Activated CD4-positive, CD25-positive, alpha-beta regulatory T cell treated with anti-CD3 and anti-CD28 coated beads, Interleukin-2, amount 50 U/mL, for 16 hours (primary cell): ENCODE measurements around the gene KL.

Source experiments
- DNase-seq: peaks from one replicate; pipeline ENCODE4 v3.0.0-alpha.2; 2020; ENCODE audit warnings: low read depth, low spot score

KL gene

GRCh38 chr13:33004511-33004910 is 11.7 kb upstream of the KL start:
- no peak for DNase-seq

- DNase-seq: no peak
Observed at GRCh38 chr13:33006134-33006533, 10.1 kb upstream of the KL start.

GRCh38 chr13:33006638-33007037 is 9.6 kb upstream of the KL start:
- DNase-seq: no peak

GRCh38 chr13:33007237-33007636 is 9.0 kb upstream of the KL start:
- no peak for DNase-seq

DNA sequence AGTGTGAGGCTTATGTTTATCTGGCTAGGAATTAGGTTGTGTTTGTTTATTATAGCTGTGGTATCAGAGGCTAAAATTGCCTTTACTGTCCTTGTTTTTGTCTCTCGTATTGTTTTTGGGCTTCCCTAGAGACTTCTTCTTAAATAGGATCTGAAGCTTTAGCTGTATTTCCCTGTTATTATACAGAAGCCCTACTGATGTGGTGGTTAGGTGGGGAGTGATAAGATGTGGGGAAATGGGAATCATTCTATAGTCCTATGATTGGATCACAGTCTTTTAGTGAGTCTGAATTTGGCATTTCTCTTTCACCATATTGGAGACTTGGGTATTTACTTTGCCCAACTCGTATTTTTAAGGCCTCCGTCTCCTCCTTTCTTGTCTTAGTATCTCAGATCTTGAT is 8.3 kb upstream of the KL start:
- no peak for DNase-seq

GRCh38 chr13:33008946-33009722 is 7.1 kb upstream of the KL start:
- DNase-seq: no peak

- DNase-seq: no peak
Observed at GRCh38 chr13:33011828-33012470, 4.3 kb upstream of the KL start.

DNA sequence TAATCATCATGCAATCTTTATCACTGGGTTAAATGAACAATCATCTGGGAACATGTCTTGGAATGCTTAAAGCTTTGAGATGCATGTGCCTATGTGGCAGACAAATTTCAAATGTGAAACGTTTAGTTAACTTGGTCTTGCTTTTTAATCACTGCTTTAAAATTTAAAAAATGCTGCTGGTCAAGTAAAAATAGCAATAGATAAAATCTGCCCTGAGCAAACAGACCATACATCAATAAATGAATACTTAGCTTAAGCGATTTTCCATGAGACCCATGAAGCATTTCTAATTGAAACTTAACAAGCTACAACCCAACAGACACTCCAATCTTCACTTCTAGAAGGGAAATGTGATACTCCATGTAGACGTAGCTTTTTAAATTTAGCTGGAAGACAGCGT is 1.9 kb upstream of the KL start:
- DNase-seq: no peak

GRCh38 chr13:33015241-33015668 is 968 bp upstream of the KL start:
- no peak for DNase-seq

DNA sequence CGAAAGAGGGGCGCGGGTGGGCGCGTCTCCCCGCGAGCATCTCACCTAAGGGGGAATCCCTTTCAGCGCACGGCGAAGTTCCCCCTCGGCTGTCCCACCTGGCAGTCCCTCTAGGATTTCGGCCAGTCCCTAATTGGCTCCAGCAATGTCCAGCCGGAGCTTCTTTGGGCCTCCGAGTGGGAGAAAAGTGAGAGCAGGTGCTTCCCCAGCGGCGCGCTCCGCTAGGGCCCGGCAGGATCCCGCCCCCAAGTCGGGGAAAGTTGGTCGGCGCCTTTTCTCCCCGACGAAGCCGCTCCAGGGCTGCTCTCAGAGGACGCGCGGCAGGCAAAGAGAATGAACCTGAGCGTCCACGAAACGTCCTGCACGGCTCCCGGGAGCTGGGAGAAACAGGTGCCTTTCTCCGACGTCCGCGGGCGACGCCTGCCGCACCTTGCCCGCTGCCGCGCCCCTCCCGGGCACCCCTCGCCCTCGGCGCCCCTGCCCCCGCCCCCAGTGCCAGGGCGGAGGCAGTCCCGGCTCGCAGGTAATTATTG is 366 bp upstream of the KL start:
- no peak for DNase-seq

DNA sequence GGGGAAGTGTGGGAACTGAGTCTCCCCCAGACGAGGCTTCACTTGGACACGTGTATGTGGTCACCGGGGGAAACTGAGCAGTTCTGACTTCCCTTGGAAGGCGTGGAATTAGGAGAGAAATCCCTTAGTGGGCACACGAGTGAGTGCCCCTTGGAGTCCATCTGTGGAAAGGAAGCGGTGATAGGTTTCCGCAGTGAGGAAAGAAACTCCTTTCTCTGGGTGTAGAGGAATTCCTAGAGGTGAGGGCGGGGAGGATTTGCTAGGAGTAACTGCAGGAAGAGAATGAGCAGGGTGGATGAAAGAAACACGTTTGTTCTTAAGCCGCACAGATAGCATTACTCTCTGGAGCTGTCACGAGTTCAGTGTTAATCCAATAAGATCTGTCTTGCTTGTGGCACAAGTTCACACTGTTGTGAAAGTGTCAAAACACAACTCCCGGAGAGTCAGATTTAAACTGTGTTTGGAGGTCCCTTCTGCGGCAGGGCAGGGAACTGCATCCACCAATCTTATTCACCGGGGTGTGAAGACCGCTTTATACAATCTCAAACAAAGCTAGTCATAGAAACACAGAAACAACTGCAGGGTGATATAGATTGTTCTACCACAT is 1.2 kb downstream of the KL start:
- no peak for DNase-seq

GRCh38 chr13:33018886-33019285 is 2.7 kb downstream of the KL start:
- no peak for DNase-seq

DNA sequence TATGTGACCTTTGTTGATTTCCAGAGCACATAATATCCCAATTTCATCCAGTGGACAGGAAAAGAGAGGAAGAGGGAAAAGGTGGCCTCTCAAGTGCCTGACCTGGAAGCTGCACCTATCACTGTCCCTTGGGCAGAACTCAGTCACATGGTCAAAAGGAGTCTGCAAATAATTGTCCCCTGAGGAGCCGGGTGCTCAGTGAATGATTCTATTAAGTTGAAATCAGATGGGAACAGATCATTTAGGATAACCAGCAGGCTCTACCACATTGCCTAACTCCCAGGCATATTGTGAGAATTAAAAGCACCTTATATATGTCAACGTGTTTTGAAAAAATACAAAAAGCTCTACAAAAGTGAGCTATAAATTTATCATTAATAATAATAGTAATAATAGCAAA is 6.8 kb downstream of the KL start:
- no peak for DNase-seq

GRCh38 chr13:33025220-33025744 is 9.1 kb downstream of the KL start:
- no peak for DNase-seq

GRCh38 chr13:33026489-33027152 is 10.4 kb downstream of the KL start:
- no peak for DNase-seq

DNA sequence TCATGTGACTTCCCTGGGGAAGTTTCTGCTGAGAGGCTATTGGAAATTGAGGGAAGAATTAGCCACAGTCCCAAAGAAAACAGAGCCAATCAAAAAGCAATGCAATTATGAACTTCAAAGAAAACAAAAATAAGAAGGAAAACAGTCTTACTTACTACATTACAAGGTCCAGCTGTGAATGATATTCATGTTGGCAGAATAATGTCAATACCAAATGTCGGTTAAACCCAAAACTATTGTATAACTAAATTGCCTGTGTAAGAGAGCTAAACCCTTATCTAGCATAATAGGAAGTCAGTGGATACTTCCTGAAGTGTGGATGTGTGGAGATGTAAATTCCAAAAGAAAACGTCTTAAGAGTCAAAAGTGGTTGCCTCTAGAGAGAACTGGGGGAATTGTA is 12.4 kb downstream of the KL start:
- DNase-seq: no peak

GRCh38 chr13:33031277-33031676 is 15.1 kb downstream of the KL start:
- no peak for DNase-seq

DNA sequence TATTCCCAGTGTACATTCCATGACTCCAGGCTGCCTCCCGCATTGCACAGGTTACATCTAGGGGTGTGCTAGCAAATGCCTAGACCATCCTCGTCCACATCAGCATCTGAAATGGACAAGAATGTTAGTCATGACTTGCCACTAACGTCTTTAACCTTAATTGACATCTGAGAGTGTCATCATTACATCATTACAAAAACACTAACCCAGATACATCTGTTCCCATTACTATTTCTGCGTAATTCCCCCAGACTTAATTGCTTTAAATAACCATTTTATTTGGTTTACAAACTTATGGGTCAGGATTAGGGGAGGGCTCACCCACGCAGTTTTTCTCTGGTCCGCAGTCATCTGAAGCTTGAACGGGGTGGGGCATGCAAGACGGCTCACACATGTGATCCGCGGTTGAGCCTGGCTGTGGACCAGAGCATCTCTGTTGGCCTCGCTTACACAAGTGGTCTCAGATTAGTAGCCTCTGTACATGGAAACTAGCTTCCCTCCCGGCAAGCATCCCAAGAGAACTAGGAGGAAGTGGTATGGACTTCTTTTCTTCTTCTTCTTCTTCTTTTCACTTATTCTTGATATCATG is 15.9 kb downstream of the KL start:
- DNase-seq: no peak

- DNase-seq: no peak
Observed at GRCh38 chr13:33033051-33033812, 17.0 kb downstream of the KL start.

GRCh38 chr13:33033986-33034385 is 17.8 kb downstream of the KL start:
- DNase-seq: no peak
